GM12873 (cell line): ENCODE results near the gene DBT.

Source experiments
- TF ChIP-seq, protein P1 (sequence below): IDR thresholded peaks from 2 replicates; pipeline ENCODE4 v1.5.1; 2012; ENCODE audit warnings: low read depth, mild to moderate bottlenecking, moderate library complexity, low read length, control low read depth; ENCODE audit not compliant: insufficient read depth; ENCODE audit errors: missing control alignments

DBT gene

DNA sequence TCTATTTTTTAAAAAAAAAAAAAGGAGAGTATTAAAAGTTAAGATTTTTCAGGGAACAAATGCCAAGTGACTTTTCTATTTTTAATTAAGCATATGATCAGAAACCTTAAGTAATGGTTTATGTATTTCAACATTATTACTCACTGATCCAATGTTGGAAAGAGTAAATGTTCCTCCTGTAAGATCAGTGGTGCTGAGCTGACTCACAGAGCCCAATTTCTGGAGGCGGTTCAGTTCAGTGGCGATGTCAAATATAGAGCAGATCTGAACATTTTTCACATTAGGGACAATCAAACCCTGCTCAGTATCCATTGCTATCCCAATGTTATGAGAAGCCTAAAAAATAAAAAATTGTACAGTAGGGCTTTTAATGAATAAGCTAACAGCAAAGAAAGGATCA is 43.3 kb downstream of the DBT start:
- TF ChIP-seq, protein P1, sequence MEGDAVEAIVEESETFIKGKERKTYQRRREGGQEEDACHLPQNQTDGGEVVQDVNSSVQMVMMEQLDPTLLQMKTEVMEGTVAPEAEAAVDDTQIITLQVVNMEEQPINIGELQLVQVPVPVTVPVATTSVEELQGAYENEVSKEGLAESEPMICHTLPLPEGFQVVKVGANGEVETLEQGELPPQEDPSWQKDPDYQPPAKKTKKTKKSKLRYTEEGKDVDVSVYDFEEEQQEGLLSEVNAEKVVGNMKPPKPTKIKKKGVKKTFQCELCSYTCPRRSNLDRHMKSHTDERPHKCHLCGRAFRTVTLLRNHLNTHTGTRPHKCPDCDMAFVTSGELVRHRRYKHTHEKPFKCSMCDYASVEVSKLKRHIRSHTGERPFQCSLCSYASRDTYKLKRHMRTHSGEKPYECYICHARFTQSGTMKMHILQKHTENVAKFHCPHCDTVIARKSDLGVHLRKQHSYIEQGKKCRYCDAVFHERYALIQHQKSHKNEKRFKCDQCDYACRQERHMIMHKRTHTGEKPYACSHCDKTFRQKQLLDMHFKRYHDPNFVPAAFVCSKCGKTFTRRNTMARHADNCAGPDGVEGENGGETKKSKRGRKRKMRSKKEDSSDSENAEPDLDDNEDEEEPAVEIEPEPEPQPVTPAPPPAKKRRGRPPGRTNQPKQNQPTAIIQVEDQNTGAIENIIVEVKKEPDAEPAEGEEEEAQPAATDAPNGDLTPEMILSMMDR = no peak

DNA sequence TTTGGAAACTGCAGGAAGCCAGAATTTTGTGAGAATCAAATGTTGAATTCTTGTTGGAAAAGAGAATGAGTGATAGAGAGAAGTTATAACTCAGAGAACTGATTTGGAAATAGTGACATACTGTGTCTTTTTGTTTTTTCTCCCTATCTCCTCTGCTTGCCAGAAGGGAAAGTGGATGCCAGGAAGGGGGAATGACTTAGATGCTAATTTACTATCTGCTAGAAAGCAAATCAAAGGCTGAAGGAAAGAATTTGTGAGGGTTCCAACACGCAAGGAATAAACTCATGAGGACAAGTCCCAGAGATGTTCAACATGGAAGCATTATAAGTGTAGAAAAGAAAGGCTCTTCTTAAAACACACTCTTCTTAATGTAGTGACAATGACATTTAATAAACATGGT is 51.0 kb downstream of the DBT start:
- TF ChIP-seq, protein P1 = no peak

DNA sequence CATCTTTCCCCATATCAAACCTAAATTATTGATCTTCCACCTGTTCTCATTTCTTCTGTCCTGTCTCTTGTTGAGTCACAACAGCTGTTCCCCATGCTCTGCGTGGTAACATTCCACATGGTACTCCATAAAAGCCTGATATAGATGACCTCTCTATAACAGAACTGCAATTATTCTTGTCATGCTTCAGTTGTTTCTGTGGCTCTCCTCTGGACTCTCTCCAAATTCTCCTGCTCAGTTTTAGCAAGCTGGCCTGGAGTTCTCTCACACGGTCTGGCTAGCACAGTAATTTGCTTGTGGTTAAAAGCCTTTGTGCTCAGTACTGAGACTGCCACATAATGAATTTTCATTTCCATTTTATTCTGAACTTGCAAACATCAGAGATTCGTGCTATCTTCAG is 61.0 kb downstream of the DBT start:
- TF ChIP-seq, protein P1 = no peak

DNA sequence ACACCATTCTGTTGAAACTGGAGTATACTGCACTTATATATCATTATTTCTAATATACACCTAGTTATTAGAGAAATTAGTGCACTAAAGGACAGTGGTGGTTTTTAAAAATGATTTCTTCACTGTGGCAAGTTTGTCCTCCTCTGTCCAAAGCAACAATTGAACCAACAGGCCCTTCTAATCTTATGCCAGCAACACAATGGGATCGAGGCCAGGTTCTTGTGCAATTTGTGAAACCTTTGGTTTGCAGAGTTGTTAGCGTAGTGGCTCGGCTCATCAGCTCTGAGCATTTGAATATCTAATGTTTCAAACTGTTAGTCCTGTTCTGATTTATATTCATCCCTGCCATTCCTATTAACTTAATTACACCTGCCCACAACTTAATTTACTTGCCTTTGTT is 61.7 kb downstream of the DBT start:
- TF ChIP-seq, protein P1 = no peak

DNA sequence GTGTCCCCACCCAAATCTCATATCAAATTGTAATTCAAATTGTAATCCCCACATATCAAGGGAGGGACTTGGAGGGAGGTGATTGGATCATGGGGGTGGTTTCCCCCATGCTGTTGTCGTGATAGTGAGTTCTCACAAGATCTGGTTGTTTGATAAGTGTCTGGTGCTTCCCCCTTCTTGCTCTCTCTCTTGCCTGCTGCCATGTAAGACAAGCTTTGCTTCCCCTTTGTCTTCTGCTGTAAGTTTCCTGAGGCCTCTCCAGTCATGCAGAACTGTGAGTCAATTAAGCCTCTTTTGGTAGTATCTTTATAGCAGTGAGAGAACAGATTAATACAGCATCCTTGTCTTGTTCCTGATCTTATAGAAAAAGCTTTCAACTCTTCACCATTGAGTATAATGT is 65.1 kb downstream of the DBT start:
- TF ChIP-seq, protein P1 = no peak

DNA sequence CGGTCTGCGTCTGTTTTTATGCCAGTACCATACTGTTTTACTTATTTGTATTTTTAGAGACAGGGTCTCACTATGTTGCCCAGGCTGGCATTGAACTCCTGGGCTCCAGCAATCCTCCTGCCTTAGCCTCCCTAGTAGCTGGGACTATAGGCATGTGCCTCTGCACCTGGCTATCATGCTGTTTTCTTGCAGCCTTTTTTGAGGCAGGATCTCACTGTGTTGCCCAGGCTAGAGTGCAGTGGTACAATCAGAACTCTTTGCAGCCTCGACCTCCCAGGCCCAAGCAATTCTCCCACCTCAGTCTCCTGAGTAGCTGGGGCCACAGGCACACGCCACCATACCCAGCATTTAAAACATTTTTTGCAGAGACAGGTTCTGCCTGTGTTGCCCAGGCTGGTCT is 66.3 kb downstream of the DBT start:
- TF ChIP-seq, protein P1 = no peak

DNA sequence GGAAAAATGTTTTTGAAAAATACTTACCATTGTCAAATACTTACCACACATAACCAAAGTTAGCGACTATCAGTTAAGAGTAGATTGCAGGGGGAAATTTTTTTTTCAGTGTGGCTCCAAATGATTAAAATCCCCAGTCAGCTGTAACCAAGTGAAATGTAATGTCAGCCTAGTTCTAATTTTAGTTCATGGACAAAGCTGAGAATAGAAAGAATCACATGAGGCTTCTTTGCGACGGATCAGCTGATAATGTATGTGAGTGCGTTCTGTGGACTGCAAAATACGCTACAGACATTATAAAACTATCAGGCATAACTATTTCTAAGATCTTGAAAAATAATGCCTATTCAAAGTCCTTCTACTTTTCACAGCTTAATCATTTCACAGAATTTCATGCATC is 71.5 kb downstream of the DBT start, which contains the start of gene LRRC39:
Gene LRRC39 (minus strand): TSS at position 166 of the 400 bp plus-strand sequence. CDS start 9,740 bp downstream, outside the sequence.
- TF ChIP-seq, protein P1 = no peak
